AG10803 (cell line): ENCODE measurements around the gene RFX1.

Experiments
- DNase-seq: peaks from one replicate; pipeline ENCODE4 v3.0.0; 2010; ENCODE audit warnings: low read depth
- H3K4me3 ChIP-seq: 2 replicates; pipeline ENCODE4 v1.5.1; 2011; ENCODE audit warnings: mild to moderate bottlenecking, low read length, control low read depth
- CTCF ChIP-seq: conservative IDR thresholded peaks from 2 replicates; pipeline ENCODE4 v1.5.1; 2011; ENCODE audit warnings: mild to moderate bottlenecking, low read length, control low read depth, inconsistent platforms

RFX1 gene

GRCh38 chr19:13913352-13913751 is 92.8 kb downstream of the RFX1 start:
- TF ChIP-seq CTCF, result no peak
- DNase-seq, result no peak
- no peak overlapping the region for H3K4me3 ChIP-seq
